Activated CD4-positive, alpha-beta T cell treated with anti-CD3 and anti-CD28 coated beads, Interleukin-2, amount 50 U/mL, for 4 hours (primary cell): ENCODE data around the gene ABCB1.
"Not testable (repeated sequence)": the region's sequence is repeated elsewhere in the genome, so short reads cannot be mapped to it uniquely, and the experiment has no call there.

Experiments used
- DNase-seq, 2 experiments: peaks; one replicate each; pipeline ENCODE4 v3.0.0-alpha.2; 2020

The ABCB1 gene

GRCh38 chr7:87511510-87511909, 89.2 kb downstream of the ABCB1 start:
- DNase-seq = no peak

GRCh38 chr7:87510411-87510875, 90.2 kb downstream of the ABCB1 start:
- DNase-seq = no peak

- no peak for DNase-seq
Measured at GRCh38 chr7:87507446-87507845, 93.2 kb downstream of the ABCB1 start.

- DNase-seq = no peak
Measured at GRCh38 chr7:87506246-87507180, 94.2 kb downstream of the ABCB1 start.

- DNase-seq = no peak
Measured at GRCh38 chr7:87505557-87506245, 95.0 kb downstream of the ABCB1 start.

- DNase-seq = no peak
Measured at GRCh38 chr7:87505122-87505521, 95.6 kb downstream of the ABCB1 start.

GRCh38 chr7:87499494-87499893, 101.2 kb downstream of the ABCB1 start:
- no peak for DNase-seq

- no peak for DNase-seq
Measured at GRCh38 chr7:87498893-87499292, 101.8 kb downstream of the ABCB1 start.

- DNase-seq = no peak
Measured at GRCh38 chr7:87497482-87497881, 103.2 kb downstream of the ABCB1 start.

- no peak for DNase-seq
Measured at GRCh38 chr7:87495366-87495765, 105.3 kb downstream of the ABCB1 start.

- DNase-seq = no peak
Measured at GRCh38 chr7:87494454-87494853, 106.2 kb downstream of the ABCB1 start.

- no peak for DNase-seq
Measured at GRCh38 chr7:87483131-87483530, 117.6 kb downstream of the ABCB1 start.

GRCh38 chr7:87482115-87482514, 118.6 kb downstream of the ABCB1 start:
- DNase-seq = no peak

- DNase-seq = no peak
Measured at GRCh38 chr7:87480386-87480785, 120.3 kb downstream of the ABCB1 start.

- no peak for DNase-seq
Measured at GRCh38 chr7:87479951-87480350, 120.7 kb downstream of the ABCB1 start.

GRCh38 chr7:87476179-87476557, 124.5 kb downstream of the ABCB1 start:
- no peak for DNase-seq

GRCh38 chr7:87475359-87476178, 125.1 kb downstream of the ABCB1 start, which contains the start of gene ABCB4:
Gene ABCB4, minus strand, starts transcription at chr7:87475680. Its CDS starts 215 bp downstream, at chr7:87475465.
- no peak for DNase-seq

- DNase-seq = no peak
Measured at GRCh38 chr7:87474533-87475358, 125.9 kb downstream of the ABCB1 start.

- no peak for DNase-seq
Measured at GRCh38 chr7:87473986-87474385, 126.7 kb downstream of the ABCB1 start.

GRCh38 chr7:87473192-87473591, 127.5 kb downstream of the ABCB1 start:
- DNase-seq = no peak

- DNase-seq = no peak
Measured at GRCh38 chr7:87471473-87471872, 129.2 kb downstream of the ABCB1 start.

- not testable (repeated sequence) for DNase-seq
Measured at GRCh38 chr7:87469204-87469603, 131.5 kb downstream of the ABCB1 start.
